Activated CD4-positive, alpha-beta T cell treated with anti-CD3 and anti-CD28 coated beads, Interleukin-2, amount 50 U/mL, for 1 hour (primary cell): Measurements from ENCODE around the gene HMCES.
A peak's percentile ranks its signal among the peaks of the same experiment; 100 is the strongest.

Source experiments
- DNase-seq: peaks from one replicate; pipeline ENCODE4 v3.0.0-alpha.2; 2020

The HMCES gene

DNA sequence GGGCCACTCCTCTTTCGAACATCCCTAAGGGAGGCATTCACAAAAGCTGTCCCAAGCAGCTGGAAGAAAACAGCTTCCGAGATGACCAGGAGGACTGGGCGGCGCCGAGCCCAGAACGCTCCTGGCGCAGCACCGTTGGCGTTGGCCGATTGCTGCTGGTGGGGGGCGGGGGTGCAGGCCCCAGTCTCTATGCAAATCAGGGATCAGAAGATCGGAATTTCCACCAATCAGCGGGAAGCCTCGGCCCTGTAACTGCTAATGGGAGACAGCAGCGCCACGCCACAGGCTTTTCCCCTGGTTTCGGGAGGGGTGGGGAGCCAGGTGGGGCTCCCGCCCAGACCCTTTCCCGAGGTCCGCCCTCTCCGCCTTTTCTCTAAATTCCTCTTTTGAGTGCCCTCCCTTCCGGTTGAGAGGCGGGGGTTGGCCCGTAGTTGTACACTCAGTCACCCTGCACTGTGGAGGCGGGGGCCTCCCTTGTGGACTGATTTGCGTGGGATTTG lies 27.0 kb downstream of the HMCES start:
- no peak for DNase-seq

DNA sequence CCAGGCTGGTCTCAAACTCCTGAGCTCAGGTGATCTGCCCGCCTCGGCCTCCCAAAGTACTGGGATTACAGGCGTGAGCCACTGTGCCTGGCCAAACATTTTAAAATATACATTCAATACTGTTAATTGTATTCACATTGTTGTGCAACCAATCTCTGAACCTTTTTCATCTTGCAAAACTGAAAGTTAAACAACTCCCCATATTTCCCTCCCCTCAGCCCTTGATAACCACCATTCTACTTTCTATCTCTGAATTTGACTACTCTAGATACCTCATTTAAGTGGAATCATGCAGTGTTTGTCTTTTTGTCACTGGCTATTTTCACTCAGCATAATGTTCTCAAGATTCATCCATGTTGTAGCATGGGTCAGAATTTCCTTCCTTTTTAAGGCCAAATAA lies 30.0 kb downstream of the HMCES start:
- no peak for DNase-seq

DNA sequence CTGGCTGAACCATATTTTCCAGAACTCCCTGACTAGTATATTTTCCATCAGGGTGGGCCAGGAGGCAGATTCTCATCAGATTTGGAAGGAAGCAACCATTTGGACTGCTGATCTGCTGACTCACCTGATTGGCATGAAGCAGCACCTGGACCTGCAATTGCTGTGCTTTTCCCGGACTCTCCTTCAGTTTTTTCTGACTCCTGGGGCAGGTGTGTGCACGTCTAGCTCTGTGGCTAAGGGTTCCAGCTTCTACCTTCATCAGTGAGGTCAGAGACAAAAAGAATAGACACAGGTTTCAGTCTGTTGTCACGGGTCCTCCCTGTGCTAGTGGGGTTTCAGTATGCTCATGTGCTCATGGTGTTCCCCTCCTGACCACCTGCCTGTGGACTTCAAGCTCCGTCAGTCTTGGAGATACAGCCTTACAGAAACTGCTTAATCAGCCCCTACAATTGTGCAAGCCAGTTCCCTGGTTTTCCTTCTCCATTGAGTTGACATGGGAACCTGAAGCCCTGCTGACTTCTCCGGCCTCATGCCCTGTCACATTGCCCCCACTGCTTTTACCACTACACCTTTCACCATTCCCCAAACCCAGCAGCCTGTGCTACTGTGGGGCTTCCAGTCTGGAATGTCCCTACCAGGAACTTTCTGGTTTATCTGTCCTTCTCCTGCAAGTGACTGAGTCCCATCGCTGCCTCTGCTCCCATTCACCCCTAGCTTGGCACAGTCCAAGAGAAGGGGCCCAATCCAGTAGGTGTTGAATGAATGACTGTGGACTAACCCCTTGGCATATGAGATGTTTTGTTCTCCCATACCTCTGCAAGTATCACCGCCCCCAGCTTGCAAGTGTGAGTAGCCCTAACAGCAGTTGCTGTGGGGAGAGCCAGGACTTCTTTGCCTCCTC lies 31.7 kb downstream of the HMCES start:
- no peak for DNase-seq

GRCh38 chr3:129311054-129311902 lies 32.6 kb downstream of the HMCES start:
- DNase-seq = no peak

GRCh38 chr3:129312021-129312639 lies 33.5 kb downstream of the HMCES start:
- no peak for DNase-seq

- no peak for DNase-seq
These were observed 34.2 kb downstream of the HMCES start for GRCh38 chr3:129312671-129313414.

- DNase-seq = no peak
These were observed 34.7 kb downstream of the HMCES start for GRCh38 chr3:129313415-129313664.

- no peak for DNase-seq
These were observed 35.2 kb downstream of the HMCES start for GRCh38 chr3:129313665-129314385.

DNA sequence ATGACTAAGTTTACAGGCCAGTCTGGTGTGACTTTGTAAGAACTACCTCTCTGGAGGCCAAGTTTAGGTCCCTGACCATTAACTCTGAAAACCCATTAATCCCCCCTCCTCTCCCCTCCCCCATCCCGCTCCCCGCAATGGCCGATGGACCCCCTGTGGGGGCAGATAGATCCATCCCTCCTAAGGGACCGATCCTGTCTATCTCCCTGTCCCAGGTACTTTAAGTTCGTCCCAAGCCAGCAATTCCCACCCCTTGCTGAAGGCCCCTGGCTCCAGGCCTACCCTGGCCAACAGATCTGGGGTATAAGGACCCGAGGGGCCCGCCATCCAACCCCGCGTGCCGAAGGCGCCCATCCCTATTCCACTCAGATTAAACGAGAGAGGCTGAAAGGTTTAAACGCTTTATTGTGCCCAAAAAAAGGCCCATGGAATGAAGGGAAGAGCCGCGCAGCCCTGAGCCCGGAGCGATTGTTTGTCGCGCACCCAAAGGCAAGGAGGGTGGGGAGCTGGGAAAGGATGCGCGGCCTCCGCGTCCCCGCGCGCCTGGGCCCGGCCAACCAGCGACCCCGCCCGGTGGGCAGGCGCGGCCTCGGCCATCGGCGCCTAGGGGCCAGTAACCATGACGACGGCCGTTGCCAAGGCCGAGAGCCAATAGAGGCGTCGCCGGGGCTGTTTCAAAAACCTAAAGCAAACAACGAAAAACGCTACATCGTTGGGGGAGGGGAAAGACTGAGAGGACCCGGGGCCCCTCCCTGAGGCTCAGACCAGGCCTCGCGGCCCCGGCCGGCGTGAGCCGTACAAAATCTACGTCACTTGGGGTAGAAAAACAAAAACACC lies 35.9 kb downstream of the HMCES start:
- peak; percentile 47 for DNase-seq

DNA sequence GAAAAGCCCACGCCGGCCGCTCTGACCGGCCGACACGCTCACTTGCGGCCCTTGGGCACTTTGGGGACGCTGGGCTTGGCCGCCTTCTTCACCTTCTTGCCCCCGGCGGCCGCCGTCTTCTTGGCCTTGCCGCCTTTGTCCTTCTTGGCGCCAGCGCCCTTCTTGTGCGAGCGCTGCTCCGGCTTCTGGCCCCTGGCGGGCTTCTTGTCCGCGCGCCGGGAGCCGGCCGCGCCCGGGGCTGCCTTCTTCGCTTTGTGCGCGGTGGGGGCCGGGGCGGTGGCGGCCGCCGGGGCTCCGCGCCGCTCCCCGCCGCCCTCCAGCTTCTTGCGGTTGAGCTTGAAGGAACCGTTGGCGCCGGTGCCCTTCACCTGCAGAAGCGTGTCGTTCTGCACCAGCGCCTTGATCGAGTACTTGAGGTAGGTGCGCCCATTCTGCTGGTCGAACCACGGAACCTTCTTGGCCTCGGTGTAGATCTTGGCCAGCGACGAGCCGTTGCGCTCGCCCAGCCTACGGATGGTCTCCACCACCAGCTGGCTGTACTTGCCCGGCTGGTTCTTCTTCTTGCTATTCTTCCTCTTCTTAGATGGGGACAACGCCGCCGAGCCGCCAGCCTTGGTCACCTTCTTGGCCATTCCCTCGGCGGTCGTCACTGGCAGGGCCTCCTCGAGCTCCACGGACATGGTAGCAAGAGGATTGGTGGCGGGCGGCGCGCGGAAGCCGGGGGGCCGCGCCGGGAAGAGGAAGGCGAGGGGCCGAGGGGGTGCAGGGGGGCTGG lies 36.7 kb downstream of the HMCES start:
- DNase-seq = peak; percentile 38

DNA sequence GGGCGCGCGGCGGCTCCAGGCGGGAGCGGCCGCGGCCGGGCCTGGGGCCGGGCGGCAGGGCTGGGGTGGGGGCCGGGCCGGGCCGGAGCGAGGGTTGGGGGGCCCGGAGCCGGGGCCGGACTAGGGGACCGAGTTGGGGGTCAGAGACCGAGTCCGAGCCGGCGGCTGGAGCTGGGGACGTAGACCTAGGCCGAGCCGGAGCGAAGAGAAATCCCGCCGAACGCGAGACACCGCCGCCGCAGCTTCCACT lies 37.3 kb downstream of the HMCES start:
- DNase-seq = no peak

GRCh38 chr3:129316248-129317013 lies 37.8 kb downstream of the HMCES start:
- peak; percentile 94 for DNase-seq

GRCh38 chr3:129317014-129317771 lies 38.5 kb downstream of the HMCES start:
- no peak for DNase-seq

- DNase-seq = no peak
These were observed 39.2 kb downstream of the HMCES start for GRCh38 chr3:129317848-129318247.

DNA sequence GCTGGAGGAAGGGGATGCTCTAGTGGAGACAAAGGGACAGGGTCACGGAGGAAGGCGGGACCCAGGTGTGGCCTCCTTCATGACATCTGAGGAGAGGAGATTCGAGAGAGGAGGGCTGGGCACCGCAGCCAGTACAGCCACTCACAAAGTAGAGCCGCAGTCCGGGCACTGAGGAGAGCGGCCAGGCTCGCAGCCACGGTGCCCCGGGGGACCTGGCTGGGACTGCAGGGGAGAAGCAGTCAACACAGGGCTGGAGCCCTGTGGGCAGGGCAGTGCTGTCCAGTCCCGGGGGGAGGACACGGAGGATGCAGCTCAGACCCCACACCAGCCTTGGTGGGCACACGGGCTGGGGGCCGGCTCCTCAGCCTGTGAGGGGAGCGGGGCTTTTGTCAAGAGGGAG lies 40.3 kb downstream of the HMCES start:
- no peak for DNase-seq

GRCh38 chr3:129320261-129320660 lies 41.6 kb downstream of the HMCES start:
- no peak for DNase-seq

- DNase-seq = no peak
These were observed 42.3 kb downstream of the HMCES start for GRCh38 chr3:129320825-129321487.

GRCh38 chr3:129321887-129322286 lies 43.2 kb downstream of the HMCES start:
- DNase-seq = no peak
